ENCODE results near the gene PLET1.

DNA sequence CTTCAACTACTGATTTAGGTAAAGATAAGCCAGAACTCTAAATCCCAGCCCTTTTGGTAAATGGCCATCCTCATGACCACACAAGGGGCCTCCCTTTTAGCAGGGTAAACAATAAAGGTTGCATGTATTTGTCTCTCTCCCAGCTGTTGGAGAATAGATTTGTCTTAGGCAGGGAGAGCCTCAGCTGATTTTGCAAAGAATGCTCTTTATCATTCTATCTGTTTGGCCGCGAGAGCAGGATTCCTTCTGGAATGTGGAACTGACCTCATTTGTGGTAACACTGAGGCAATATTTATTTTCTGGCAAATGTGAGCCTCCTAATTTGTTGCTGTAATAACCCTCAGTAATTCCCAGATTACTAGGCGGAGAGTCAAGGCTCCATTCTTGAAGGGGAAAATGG lies 19.2 kb downstream of the PLET1 start:
- TF ChIP-seq EZH2phosphoT487 (IDR thresholded peaks at IDR 0.05; ENCODE audit: insufficient read depth, low read depth) (peak; percentile 78; the same call in 1 of the 2 replicates), EZH2 (IDR thresholded peaks at IDR 0.05; ENCODE audit: insufficient read depth, poor library complexity, severe bottlenecking) (no peak)

Data from GM23248 (cell line).